Activated T-helper 1 cell treated with anti-CD3 and anti-CD28 coated beads, Interleukin-2, amount 50 U/mL, for 16 hours (primary cell): ENCODE results near the gene SPTBN4.

Experiments
- DNase-seq, 2 donors: peaks; one replicate each; pipeline ENCODE4 v3.0.0-alpha.2; 2020; ENCODE audit warnings: low read depth in 1 of 2, low spot score in 1 of 2

Gene SPTBN4

GRCh38 chr19:40600570-40601133 lies 133.9 kb downstream of the SPTBN4 start:
- DNase-seq = no peak

- no peak for DNase-seq
Observed at GRCh38 chr19:40601134-40601974, 134.6 kb downstream of the SPTBN4 start, which contains the start of gene LTBP4. Gene LTBP4, plus strand, starts transcription at chr19:40601369. Its CDS starts 19 bp downstream, at chr19:40601388.

- no peak for DNase-seq
Observed at GRCh38 chr19:40603071-40603388, 136.2 kb downstream of the SPTBN4 start.

- peak; percentile 90 to 97 for DNase-seq
Observed at GRCh38 chr19:40603389-40604170, 136.8 kb downstream of the SPTBN4 start.

GRCh38 chr19:40604171-40604646 lies 137.4 kb downstream of the SPTBN4 start:
- DNase-seq = no peak

- no peak for DNase-seq
Observed at GRCh38 chr19:40604647-40605215, 137.9 kb downstream of the SPTBN4 start.

- DNase-seq = peak; percentile 68 to 71
Observed at GRCh38 chr19:40605216-40605971, 138.6 kb downstream of the SPTBN4 start.

GRCh38 chr19:40607311-40608239 lies 140.8 kb downstream of the SPTBN4 start:
- no peak for DNase-seq

GRCh38 chr19:40608240-40608621 lies 141.4 kb downstream of the SPTBN4 start:
- DNase-seq = no peak

GRCh38 chr19:40608957-40609356 lies 142.2 kb downstream of the SPTBN4 start:
- DNase-seq = no peak

- peak; percentile 80 to 82 for DNase-seq
Observed at GRCh38 chr19:40609561-40610395, 143.0 kb downstream of the SPTBN4 start.

- peak in 1 of 2 donors; percentile 32 for DNase-seq
Observed at GRCh38 chr19:40610396-40611064, 143.7 kb downstream of the SPTBN4 start.

GRCh38 chr19:40611096-40611495 lies 144.3 kb downstream of the SPTBN4 start:
- no peak for DNase-seq

- DNase-seq = no peak
Observed at GRCh38 chr19:40611900-40612698, 145.3 kb downstream of the SPTBN4 start.

- peak in 1 of 2 donors; percentile 55 for DNase-seq
Observed at GRCh38 chr19:40612831-40613689, 146.3 kb downstream of the SPTBN4 start.
